WTC11 (cell line): ENCODE results near the gene CD226. TPM values are rescaled to one million over a fixed set of nuclear protein-coding genes. Genes with fewer than 3 reads are reported as not detected.

ENCODE experiments used
- ATAC-seq: fragments of 200-7000 bp; cut with Tn5 transposase; 2 replicates; pipeline ENCODE4 v1.10.0; 2021; ENCODE audit warnings: mild to moderate bottlenecking, moderate library complexity
- CTCF ChIA-PET: fragments of 300-600 bp; sonication (Branson Sonifier 250); formaldehyde crosslinking; loops from one replicate; lab custom pipeline; 2021; ENCODE audit warnings: antibody characterized with exemption; lab: Charles Lee
- POLR2A ChIA-PET: fragments of 350-600 bp; sonication (Branson Sonifier 250); formaldehyde crosslinking; loops from one replicate; lab custom pipeline; 2021; ENCODE audit warnings: antibody characterized with exemption; lab: Charles Lee
- DNase-seq: peaks from one replicate; pipeline ENCODE4 v3.0.0; 2021; ENCODE audit warnings: low spot score
- H3K27ac Mint-ChIP-seq: 2 replicates; pipeline ENCODE4 v1.8.0; 2021; ENCODE audit warnings: mixed read lengths
- H3K27me3 Mint-ChIP-seq: 2 replicates; pipeline ENCODE4 v1.8.0; 2021; ENCODE audit warnings: low read depth, mild to moderate bottlenecking, moderate library complexity, mixed read lengths
- H3K36me3 Mint-ChIP-seq: 2 replicates; pipeline ENCODE4 v1.8.0; 2021; ENCODE audit warnings: mixed read lengths
- H3K4me1 Mint-ChIP-seq: 2 replicates; pipeline ENCODE4 v1.8.0; 2022; ENCODE audit warnings: mixed read lengths
- H3K4me3 Mint-ChIP-seq: 2 replicates; pipeline ENCODE4 v1.8.0; 2021; ENCODE audit warnings: mild to moderate bottlenecking, moderate library complexity, mixed read lengths
- H3K9me3 Mint-ChIP-seq: 2 replicates; pipeline ENCODE4 v1.8.0; 2021; ENCODE audit warnings: mixed read lengths
- CBFB ChIP-seq: sonication (generic); formaldehyde crosslinking; IDR thresholded peaks from 2 replicates; pipeline ENCODE4 v1.8.1; 2022; ENCODE audit warnings: mild to moderate bottlenecking, low read depth, missing genetic modification reagents
- FOXJ3 ChIP-seq: sonication (generic); formaldehyde crosslinking; IDR thresholded peaks from 2 replicates; pipeline ENCODE4 v1.9.0; 2021; ENCODE audit warnings: missing genetic modification reagents, mild to moderate bottlenecking, borderline replicate concordance
- JUN ChIP-seq: sonication (generic); formaldehyde crosslinking; IDR thresholded peaks from 2 replicates; pipeline ENCODE4 v1.8.0; 2023; ENCODE audit warnings: mild to moderate bottlenecking, missing genetic modification reagents
- NFATC4 ChIP-seq: fragments of 250-450 bp; sonication (Bioruptor Pico); IDR thresholded peaks from 2 replicates; pipeline ENCODE4 v1.9.0; 2021; ENCODE audit warnings: mild to moderate bottlenecking
- NR2C2 ChIP-seq: sonication (generic); formaldehyde crosslinking; IDR thresholded peaks from 2 replicates; pipeline ENCODE4 v1.8.0; 2022; ENCODE audit warnings: mild to moderate bottlenecking, missing genetic modification reagents
- OVOL2 ChIP-seq: fragments of 250-450 bp; sonication (Bioruptor Pico); IDR thresholded peaks from 2 replicates; pipeline ENCODE4 v1.9.0; 2021; ENCODE audit warnings: mild to moderate bottlenecking, borderline replicate concordance
- SP1 ChIP-seq: sonication (generic); formaldehyde crosslinking; conservative IDR thresholded peaks from 2 replicates; pipeline ENCODE4 v1.8.1; 2022; ENCODE audit warnings: missing genetic modification reagents
- TEAD1 ChIP-seq: sonication (generic); formaldehyde crosslinking; IDR thresholded peaks from 2 replicates; pipeline ENCODE4 v1.8.0; 2022; ENCODE audit warnings: mild to moderate bottlenecking, missing genetic modification reagents
- ZBTB21 ChIP-seq: sonication (generic); formaldehyde crosslinking; IDR thresholded peaks from 2 replicates; pipeline ENCODE4 v1.8.1; 2023; ENCODE audit warnings: mild to moderate bottlenecking, missing genetic modification reagents, borderline replicate concordance
- ZNF263 ChIP-seq: sonication (generic); formaldehyde crosslinking; IDR thresholded peaks from 2 replicates; pipeline ENCODE4 v1.8.1; 2022; ENCODE audit warnings: low read depth, mild to moderate bottlenecking, moderate library complexity, missing genetic modification reagents
- ZNF416 ChIP-seq: fragments of 250-450 bp; sonication (Bioruptor Pico); IDR thresholded peaks from 2 replicates; pipeline ENCODE4 v1.9.0; 2021; ENCODE audit warnings: mild to moderate bottlenecking, inconsistent platforms
- total RNA-seq: library from RNA; stranded (reverse); gene quantifications from 3 replicates; pipeline ENCODE4 v1.2.3, GENCODE V29; 2021
- TF ChIP-seq, protein P1 (sequence below): sonication (generic); formaldehyde crosslinking; IDR thresholded peaks from 2 replicates; pipeline ENCODE4 v1.8.0; 2022; ENCODE audit warnings: mild to moderate bottlenecking, missing genetic modification reagents
- TF ChIP-seq, protein P2 (sequence below): sonication (generic); formaldehyde crosslinking; IDR thresholded peaks from 2 replicates; pipeline ENCODE4 v1.8.0; 2022; ENCODE audit warnings: mild to moderate bottlenecking, missing genetic modification reagents
- TF ChIP-seq, protein P3 (sequence below): sonication (generic); formaldehyde crosslinking; IDR thresholded peaks from 2 replicates; pipeline ENCODE4 v1.8.1; 2023; ENCODE audit warnings: mild to moderate bottlenecking, missing genetic modification reagents, borderline replicate concordance
- TF ChIP-seq, protein P4 (sequence below): fragments of 250-450 bp; sonication (Bioruptor Pico); IDR thresholded peaks from 2 replicates; pipeline ENCODE4 v1.8.0; 2021; ENCODE audit warnings: mild to moderate bottlenecking
- TF ChIP-seq, protein P5 (sequence below): sonication (generic); formaldehyde crosslinking; IDR thresholded peaks from 2 replicates; pipeline ENCODE4 v1.8.0; 2023; ENCODE audit warnings: mild to moderate bottlenecking, missing genetic modification reagents
- TF ChIP-seq, protein P6 (sequence below): fragments of 200-600 bp; IDR thresholded peaks from 2 replicates; pipeline ENCODE4 v1.8.0; 2022; ENCODE audit warnings: antibody characterized with exemption
- TF ChIP-seq, protein P7 (sequence below): fragments of 250-450 bp; sonication (Bioruptor Pico); IDR thresholded peaks from 2 replicates; pipeline ENCODE4 v2.1.2; 2022; ENCODE audit warnings: mild to moderate bottlenecking, moderate library complexity
- TF ChIP-seq, protein P8 (sequence below): sonication (generic); formaldehyde crosslinking; IDR thresholded peaks from 2 replicates; pipeline ENCODE4 v1.8.0; 2022; ENCODE audit warnings: mild to moderate bottlenecking, missing genetic modification reagents
- TF ChIP-seq, protein P9 (sequence below): sonication (generic); formaldehyde crosslinking; IDR thresholded peaks from 2 replicates; pipeline ENCODE4 v1.8.1; 2022; ENCODE audit warnings: low read depth, missing genetic modification reagents, borderline replicate concordance

Gene CD226
- total RNA-seq, 1 experiment from 2014 or later, result 0.24 TPM

DNA sequence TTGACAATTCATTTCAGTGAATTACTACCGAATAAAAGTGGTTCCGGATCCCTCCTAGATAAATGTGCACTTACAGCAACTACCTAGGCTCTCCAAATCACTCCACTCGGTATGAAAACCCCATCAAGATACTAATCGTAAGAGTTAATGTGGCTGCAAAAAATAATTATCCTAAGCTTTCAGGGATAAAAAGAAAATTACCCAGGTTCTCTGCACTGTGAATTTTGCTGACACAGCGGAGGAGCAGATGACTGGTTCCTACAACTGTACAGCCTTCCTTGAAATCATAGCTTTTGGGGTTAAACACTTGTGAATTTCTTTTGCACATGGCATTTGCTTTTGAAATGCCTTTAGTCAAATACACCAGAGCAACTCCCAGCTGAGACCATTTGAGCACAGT lies 104.7 kb downstream of the CD226 start:
- CTCF ChIA-PET, result interaction anchor here (1.4 kb wide), 1 partner anchor 12 kb away, joined by 3 read pairs; no protein-coding TSS in a partner anchor
- H3K27me3 Mint-ChIP-seq, result no peaks in the 10 kb centered on the region
- no peak overlapping the region for H3K4me3 Mint-ChIP-seq
- no peak overlapping the region for H3K27ac Mint-ChIP-seq
- H3K4me1 Mint-ChIP-seq, result peaks cover 16% of the 10 kb centered on the region
- POLR2A ChIA-PET, result interaction anchor here (0.6 kb wide), 1 partner anchor 59 kb away, joined by 3 read pairs; no protein-coding TSS in a partner anchor
- H3K36me3 Mint-ChIP-seq, result no peaks in the 10 kb centered on the region
- DNase-seq (no peak), ATAC-seq (no peak)
- H3K9me3 Mint-ChIP-seq, result 0 out of 2 replicates have a peak, but pooled peaks cover 3% of the 10 kb centered on the region
- TF ChIP-seq CBFB, result no peak
- TF ChIP-seq, protein P1, sequence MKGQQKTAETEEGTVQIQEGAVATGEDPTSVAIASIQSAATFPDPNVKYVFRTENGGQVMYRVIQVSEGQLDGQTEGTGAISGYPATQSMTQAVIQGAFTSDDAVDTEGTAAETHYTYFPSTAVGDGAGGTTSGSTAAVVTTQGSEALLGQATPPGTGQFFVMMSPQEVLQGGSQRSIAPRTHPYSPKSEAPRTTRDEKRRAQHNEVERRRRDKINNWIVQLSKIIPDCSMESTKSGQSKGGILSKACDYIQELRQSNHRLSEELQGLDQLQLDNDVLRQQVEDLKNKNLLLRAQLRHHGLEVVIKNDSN (CRISPR knock-in tag), result no peak
- TF ChIP-seq, protein P2, sequence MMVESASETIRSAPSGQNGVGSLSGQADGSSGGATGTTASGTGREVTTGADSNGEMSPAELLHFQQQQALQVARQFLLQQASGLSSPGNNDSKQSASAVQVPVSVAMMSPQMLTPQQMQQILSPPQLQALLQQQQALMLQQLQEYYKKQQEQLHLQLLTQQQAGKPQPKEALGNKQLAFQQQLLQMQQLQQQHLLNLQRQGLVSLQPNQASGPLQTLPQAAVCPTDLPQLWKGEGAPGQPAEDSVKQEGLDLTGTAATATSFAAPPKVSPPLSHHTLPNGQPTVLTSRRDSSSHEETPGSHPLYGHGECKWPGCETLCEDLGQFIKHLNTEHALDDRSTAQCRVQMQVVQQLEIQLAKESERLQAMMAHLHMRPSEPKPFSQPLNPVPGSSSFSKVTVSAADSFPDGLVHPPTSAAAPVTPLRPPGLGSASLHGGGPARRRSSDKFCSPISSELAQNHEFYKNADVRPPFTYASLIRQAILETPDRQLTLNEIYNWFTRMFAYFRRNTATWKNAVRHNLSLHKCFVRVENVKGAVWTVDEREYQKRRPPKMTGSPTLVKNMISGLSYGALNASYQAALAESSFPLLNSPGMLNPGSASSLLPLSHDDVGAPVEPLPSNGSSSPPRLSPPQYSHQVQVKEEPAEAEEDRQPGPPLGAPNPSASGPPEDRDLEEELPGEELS (CRISPR knock-in tag), result no peak
- TF ChIP-seq, protein P3, sequence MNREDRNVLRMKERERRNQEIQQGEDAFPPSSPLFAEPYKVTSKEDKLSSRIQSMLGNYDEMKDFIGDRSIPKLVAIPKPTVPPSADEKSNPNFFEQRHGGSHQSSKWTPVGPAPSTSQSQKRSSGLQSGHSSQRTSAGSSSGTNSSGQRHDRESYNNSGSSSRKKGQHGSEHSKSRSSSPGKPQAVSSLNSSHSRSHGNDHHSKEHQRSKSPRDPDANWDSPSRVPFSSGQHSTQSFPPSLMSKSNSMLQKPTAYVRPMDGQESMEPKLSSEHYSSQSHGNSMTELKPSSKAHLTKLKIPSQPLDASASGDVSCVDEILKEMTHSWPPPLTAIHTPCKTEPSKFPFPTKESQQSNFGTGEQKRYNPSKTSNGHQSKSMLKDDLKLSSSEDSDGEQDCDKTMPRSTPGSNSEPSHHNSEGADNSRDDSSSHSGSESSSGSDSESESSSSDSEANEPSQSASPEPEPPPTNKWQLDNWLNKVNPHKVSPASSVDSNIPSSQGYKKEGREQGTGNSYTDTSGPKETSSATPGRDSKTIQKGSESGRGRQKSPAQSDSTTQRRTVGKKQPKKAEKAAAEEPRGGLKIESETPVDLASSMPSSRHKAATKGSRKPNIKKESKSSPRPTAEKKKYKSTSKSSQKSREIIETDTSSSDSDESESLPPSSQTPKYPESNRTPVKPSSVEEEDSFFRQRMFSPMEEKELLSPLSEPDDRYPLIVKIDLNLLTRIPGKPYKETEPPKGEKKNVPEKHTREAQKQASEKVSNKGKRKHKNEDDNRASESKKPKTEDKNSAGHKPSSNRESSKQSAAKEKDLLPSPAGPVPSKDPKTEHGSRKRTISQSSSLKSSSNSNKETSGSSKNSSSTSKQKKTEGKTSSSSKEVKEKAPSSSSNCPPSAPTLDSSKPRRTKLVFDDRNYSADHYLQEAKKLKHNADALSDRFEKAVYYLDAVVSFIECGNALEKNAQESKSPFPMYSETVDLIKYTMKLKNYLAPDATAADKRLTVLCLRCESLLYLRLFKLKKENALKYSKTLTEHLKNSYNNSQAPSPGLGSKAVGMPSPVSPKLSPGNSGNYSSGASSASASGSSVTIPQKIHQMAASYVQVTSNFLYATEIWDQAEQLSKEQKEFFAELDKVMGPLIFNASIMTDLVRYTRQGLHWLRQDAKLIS (CRISPR knock-in tag), result no peak
- TF ChIP-seq NFATC4 (CRISPR knock-in tag), result no peak
- no peak for TF ChIP-seq SP1 (CRISPR knock-in tag)
- no peak for TF ChIP-seq TEAD1 (CRISPR knock-in tag)
- TF ChIP-seq ZBTB21, result no peak

DNA sequence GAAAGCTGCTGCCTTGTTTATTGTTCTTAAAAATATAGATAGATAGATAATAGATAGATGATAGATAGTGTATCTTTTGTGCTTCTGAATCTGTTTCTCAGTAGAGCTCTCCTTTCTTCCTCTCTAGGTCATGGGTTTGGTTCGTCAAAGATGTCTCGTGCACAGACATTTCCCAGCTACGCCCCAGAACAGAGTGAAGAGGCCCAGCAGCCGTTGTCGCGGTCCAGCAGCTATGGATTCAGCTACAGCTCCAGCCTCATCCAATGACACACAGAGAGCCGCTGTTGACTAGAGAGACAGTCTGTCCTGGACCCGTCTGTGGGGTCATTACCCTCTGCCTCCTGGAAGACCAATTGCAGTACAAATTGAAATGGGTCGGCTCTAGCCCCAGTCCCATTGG lies 106.6 kb downstream of the CD226 start:
- Mint-ChIP-seq H3K9me3 (0 out of 2 replicates have a peak, but pooled peaks cover 3% of the 10 kb centered on the region), H3K27me3 (no peaks in the 10 kb centered on the region), H3K4me3 (no peak overlapping the region), H3K36me3 (no peaks in the 10 kb centered on the region), H3K4me1 (peaks cover 16% of the 10 kb centered on the region), H3K27ac (no peak overlapping the region)
- CTCF ChIA-PET, result interaction anchor here (1.5 kb wide), 1 partner anchor 14 kb away, joined by 6 read pairs; no protein-coding TSS in a partner anchor
- POLR2A ChIA-PET, result no interaction called here
- ATAC-seq, result no peak
- no peak for DNase-seq
- TF ChIP-seq ZNF263 (CRISPR knock-in tag) (no peak), ZNF416 (CRISPR knock-in tag) (no peak), NR2C2 (CRISPR knock-in tag) (no peak), JUN (CRISPR knock-in tag) (no peak), FOXJ3 (no peak), OVOL2 (no peak)
- TF ChIP-seq, protein P4, sequence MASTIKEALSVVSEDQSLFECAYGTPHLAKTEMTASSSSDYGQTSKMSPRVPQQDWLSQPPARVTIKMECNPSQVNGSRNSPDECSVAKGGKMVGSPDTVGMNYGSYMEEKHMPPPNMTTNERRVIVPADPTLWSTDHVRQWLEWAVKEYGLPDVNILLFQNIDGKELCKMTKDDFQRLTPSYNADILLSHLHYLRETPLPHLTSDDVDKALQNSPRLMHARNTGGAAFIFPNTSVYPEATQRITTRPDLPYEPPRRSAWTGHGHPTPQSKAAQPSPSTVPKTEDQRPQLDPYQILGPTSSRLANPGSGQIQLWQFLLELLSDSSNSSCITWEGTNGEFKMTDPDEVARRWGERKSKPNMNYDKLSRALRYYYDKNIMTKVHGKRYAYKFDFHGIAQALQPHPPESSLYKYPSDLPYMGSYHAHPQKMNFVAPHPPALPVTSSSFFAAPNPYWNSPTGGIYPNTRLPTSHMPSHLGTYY, result no peak
- TF ChIP-seq, protein P5, sequence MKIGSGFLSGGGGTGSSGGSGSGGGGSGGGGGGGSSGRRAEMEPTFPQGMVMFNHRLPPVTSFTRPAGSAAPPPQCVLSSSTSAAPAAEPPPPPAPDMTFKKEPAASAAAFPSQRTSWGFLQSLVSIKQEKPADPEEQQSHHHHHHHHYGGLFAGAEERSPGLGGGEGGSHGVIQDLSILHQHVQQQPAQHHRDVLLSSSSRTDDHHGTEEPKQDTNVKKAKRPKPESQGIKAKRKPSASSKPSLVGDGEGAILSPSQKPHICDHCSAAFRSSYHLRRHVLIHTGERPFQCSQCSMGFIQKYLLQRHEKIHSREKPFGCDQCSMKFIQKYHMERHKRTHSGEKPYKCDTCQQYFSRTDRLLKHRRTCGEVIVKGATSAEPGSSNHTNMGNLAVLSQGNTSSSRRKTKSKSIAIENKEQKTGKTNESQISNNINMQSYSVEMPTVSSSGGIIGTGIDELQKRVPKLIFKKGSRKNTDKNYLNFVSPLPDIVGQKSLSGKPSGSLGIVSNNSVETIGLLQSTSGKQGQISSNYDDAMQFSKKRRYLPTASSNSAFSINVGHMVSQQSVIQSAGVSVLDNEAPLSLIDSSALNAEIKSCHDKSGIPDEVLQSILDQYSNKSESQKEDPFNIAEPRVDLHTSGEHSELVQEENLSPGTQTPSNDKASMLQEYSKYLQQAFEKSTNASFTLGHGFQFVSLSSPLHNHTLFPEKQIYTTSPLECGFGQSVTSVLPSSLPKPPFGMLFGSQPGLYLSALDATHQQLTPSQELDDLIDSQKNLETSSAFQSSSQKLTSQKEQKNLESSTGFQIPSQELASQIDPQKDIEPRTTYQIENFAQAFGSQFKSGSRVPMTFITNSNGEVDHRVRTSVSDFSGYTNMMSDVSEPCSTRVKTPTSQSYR, result no peak
- TF ChIP-seq, protein P6, sequence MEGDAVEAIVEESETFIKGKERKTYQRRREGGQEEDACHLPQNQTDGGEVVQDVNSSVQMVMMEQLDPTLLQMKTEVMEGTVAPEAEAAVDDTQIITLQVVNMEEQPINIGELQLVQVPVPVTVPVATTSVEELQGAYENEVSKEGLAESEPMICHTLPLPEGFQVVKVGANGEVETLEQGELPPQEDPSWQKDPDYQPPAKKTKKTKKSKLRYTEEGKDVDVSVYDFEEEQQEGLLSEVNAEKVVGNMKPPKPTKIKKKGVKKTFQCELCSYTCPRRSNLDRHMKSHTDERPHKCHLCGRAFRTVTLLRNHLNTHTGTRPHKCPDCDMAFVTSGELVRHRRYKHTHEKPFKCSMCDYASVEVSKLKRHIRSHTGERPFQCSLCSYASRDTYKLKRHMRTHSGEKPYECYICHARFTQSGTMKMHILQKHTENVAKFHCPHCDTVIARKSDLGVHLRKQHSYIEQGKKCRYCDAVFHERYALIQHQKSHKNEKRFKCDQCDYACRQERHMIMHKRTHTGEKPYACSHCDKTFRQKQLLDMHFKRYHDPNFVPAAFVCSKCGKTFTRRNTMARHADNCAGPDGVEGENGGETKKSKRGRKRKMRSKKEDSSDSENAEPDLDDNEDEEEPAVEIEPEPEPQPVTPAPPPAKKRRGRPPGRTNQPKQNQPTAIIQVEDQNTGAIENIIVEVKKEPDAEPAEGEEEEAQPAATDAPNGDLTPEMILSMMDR, result no peak
- TF ChIP-seq, protein P7, sequence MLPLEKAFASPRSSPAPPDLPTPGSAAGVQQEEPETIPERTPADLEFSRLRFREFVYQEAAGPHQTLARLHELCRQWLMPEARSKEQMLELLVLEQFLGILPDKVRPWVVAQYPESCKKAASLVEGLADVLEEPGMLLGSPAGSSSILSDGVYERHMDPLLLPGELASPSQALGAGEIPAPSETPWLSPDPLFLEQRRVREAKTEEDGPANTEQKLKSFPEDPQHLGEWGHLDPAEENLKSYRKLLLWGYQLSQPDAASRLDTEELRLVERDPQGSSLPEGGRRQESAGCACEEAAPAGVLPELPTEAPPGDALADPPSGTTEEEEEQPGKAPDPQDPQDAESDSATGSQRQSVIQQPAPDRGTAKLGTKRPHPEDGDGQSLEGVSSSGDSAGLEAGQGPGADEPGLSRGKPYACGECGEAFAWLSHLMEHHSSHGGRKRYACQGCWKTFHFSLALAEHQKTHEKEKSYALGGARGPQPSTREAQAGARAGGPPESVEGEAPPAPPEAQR (CRISPR knock-in tag), result no peak
- TF ChIP-seq, protein P8, sequence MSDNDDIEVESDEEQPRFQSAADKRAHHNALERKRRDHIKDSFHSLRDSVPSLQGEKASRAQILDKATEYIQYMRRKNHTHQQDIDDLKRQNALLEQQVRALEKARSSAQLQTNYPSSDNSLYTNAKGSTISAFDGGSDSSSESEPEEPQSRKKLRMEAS (CRISPR knock-in tag), result no peak
- TF ChIP-seq, protein P9, sequence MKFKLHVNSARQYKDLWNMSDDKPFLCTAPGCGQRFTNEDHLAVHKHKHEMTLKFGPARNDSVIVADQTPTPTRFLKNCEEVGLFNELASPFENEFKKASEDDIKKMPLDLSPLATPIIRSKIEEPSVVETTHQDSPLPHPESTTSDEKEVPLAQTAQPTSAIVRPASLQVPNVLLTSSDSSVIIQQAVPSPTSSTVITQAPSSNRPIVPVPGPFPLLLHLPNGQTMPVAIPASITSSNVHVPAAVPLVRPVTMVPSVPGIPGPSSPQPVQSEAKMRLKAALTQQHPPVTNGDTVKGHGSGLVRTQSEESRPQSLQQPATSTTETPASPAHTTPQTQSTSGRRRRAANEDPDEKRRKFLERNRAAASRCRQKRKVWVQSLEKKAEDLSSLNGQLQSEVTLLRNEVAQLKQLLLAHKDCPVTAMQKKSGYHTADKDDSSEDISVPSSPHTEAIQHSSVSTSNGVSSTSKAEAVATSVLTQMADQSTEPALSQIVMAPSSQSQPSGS, result no peak
